HUES64 (cell line): ENCODE data around the gene METTL27.

Experiments used
- H3K27ac ChIP-seq: 2 replicates; pipeline ENCODE4 v1.7.0; 2013; ENCODE audit warnings: low read depth, low read length, inconsistent platforms
- H3K27me3 ChIP-seq: 2 replicates; pipeline ENCODE4 v1.6.1; 2013; ENCODE audit warnings: mild to moderate bottlenecking, low read length; ENCODE audit not compliant: insufficient read depth
- H3K36me3 ChIP-seq: 2 replicates; pipeline ENCODE4 v1.6.1; 2013; ENCODE audit warnings: mild to moderate bottlenecking, low read length; ENCODE audit not compliant: insufficient read depth
- H3K4me1 ChIP-seq: 2 replicates; pipeline ENCODE4 v1.6.1; 2013; ENCODE audit warnings: mild to moderate bottlenecking, low read length, moderate library complexity; ENCODE audit not compliant: insufficient read depth
- H3K4me3 ChIP-seq: 2 replicates; pipeline ENCODE4 v1.5.1; 2013; ENCODE audit warnings: mild to moderate bottlenecking, low read length, moderate library complexity
- H3K9ac ChIP-seq: 2 replicates; pipeline ENCODE4 v1.6.1; 2013; ENCODE audit warnings: mild to moderate bottlenecking, low read depth, low read length
- H3K9me3 ChIP-seq: 2 replicates; pipeline ENCODE4 v1.6.1; 2013; ENCODE audit warnings: low read depth, low read length; ENCODE audit not compliant: insufficient read depth
- WGBS: fragments of 150-250, 120-280 bp; methylation state at CpG from one replicate; pipeline ENCODE4 v1.1.7; 2013; ENCODE audit warnings: missing lambda C conversion rate; 5-methylcytosine and 5-hydroxymethylcytosine counted together

The METTL27 gene

DNA sequence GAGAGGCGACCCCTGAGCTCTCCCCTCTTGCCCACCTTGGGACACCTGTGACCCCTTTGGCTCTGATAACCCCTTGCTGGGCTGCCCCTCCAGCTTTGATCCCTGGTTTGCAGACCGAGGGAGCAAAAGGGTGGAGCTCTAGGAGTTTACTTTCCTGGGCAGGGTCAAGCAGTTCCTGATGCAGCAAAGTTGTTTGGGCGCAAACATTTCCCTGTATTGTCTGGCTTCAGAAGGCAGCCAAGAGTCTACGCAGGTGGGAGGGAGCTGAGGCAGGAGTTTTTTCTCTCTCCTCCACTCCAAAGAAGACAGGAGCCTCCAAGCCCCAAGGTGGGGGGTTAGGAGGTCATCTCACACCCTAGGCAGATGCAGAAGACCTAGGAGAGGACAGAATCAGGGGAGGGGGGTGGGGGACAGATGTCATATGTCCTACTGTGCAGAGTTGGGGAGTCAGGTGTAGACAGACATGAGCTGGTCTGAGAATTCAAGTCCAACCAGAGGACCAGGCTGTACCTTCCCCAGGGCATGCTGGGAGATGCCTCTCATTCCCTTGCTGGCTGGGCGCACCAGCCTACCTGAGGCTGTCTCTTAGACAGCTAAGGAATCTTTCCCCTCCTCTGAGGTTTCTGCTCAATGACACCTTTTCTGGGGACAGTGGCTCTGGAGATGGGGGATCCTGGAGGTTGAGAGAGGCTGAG lies 39.2 kb upstream of the METTL27 start:
- Histone ChIP-seq H3K36me3 (no peaks in the 10 kb centered on the region), H3K4me3 (no peak overlapping the region), H3K27me3 (no peaks in the 10 kb centered on the region), H3K9ac (no peak overlapping the region), H3K4me1 (no peaks in the 10 kb centered on the region), H3K9me3 (no peaks in the 10 kb centered on the region), H3K27ac (no peak overlapping the region)
- 83% methylated on average over 4 of the region's 5 CpGs for WGBS

GRCh38 chr7:73880755-73881328 lies 38.5 kb upstream of the METTL27 start:
- 93% methylated on average over 13 of the region's 13 CpGs for WGBS
- Histone ChIP-seq H3K27ac (no peak overlapping the region), H3K36me3 (no peaks in the 10 kb centered on the region), H3K4me3 (no peak overlapping the region), H3K9me3 (no peaks in the 10 kb centered on the region), H3K27me3 (no peaks in the 10 kb centered on the region), H3K4me1 (no peaks in the 10 kb centered on the region), H3K9ac (no peak overlapping the region)

DNA sequence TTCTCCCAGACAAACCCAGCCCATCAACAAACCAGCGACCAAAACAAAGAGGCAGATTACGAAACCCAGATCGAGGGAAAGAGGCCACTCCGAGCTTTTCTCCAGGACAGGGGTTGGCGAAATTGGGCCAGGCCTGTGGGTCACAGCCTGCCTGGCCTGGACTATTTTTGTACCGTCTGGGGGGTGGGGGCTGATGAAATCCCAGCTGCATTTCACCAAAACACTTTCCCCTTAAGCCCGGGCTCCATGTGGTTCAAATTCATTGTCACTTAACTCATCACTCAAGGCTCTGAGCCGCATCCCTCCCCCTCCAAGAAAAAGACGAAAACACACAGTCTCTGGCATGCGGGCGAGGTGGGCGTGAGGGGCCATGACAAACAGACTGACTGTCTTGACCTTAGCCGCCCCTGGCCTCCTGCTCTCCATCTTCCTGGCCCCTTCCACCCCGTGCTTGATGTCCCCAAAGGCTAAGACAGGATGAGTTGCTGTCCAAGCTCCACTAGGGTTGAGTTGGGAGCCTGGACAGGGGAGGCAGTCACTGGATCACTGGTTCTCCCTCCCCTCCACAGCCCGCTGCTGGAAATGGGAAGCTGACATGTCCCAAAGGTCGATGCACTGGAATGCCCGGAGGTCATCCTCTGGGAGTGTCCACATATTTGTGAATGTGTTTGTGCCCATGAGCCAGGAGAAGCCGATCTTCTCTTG lies 37.8 kb upstream of the METTL27 start:
- H3K27me3 ChIP-seq = no peaks in the 10 kb centered on the region

GRCh38 chr7:73876973-73877372 lies 34.7 kb upstream of the METTL27 start:
- H3K4me3 ChIP-seq = no peak overlapping the region
- 86% methylated on average over 12 of the region's 12 CpGs for WGBS
- H3K4me1 ChIP-seq = no peaks in the 10 kb centered on the region
- no peaks in the 10 kb centered on the region for H3K36me3 ChIP-seq
- no peaks in the 10 kb centered on the region for H3K9me3 ChIP-seq
- no peaks in the 10 kb centered on the region for H3K27me3 ChIP-seq
- no peak overlapping the region for H3K9ac ChIP-seq
- H3K27ac ChIP-seq = no peak overlapping the region

More for the DNA sequence above, 37.8 kb upstream of the METTL27 start:
- 79% methylated on average over 18 of the region's 18 CpGs for WGBS
- Histone ChIP-seq H3K27ac (no peak overlapping the region), H3K4me1 (no peaks in the 10 kb centered on the region), H3K9ac (no peak overlapping the region), H3K9me3 (no peaks in the 10 kb centered on the region), H3K36me3 (no peaks in the 10 kb centered on the region), H3K4me3 (no peak overlapping the region)

DNA sequence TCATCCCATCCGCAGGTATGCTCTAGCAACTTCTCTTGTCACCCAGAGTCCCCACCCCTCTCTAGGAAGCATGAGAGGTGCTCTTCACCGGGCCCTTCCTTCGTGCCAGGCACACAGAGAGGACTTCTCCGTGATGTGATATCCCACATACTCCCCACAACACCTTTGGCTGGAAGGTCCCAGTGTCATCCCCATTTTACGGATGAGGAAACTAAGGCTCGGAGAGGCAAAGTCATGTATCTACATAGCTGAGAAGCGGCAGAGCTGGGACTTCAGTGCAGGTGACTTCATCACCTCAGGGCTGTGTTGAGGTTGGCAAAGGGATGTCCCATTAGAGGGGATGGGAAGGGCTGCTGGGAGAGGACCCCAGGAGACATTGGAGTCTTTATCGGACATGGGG lies 34.0 kb upstream of the METTL27 start:
- Histone ChIP-seq H3K27ac (no peak overlapping the region), H3K4me1 (no peaks in the 10 kb centered on the region), H3K9me3 (no peaks in the 10 kb centered on the region), H3K9ac (no peak overlapping the region), H3K4me3 (no peak overlapping the region), H3K27me3 (no peaks in the 10 kb centered on the region), H3K36me3 (no peaks in the 10 kb centered on the region)
- 93% methylated on average over 8 of the region's 8 CpGs for WGBS

DNA sequence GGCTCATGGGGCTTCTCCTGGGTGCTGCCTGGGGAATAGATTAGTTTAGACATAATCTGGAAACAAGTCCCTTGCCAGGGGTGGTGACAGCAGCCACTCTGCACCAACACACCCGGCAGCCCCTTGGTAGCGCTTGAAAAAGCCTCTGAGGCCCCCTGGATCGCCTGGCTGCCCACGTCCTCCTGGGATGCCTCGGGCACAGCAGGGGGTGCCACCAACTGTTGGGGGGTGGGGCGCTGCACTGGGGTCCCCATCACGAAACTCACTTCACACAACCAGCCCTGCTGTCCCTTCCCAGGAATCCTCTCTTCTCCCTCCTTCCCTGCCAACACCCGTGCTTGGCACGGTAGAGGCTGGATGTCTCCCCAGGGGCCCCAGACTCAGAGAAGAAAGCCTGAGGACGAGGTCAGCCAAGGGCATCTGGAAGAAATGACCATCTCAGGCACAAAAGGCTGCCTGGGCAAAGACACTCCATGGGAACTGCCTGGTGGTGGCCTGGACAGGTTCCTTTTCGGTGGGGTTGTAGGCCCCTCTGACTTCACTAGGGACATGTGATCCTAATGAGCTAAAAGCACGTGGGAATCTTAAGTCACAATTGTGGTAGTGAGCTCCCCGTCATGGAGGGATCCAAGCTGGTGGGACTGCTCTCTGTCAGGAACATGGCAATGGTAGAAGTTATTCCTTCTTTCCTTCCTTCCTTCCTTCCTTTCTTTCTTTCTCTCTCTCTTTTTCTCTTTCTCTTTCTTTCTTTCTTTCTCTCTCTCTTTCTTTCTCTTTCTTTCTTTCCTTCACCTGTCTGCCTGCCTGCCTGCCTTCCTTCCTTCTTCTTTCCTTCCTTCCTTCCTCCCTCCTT lies 30.0 kb upstream of the METTL27 start:
- no peak overlapping the region for H3K9ac ChIP-seq
- H3K27ac ChIP-seq = no peak overlapping the region
- no peak overlapping the region for H3K4me3 ChIP-seq
- no peaks in the 10 kb centered on the region for H3K27me3 ChIP-seq
- 86% methylated on average over 13 of the region's 13 CpGs for WGBS
- H3K36me3 ChIP-seq = no peaks in the 10 kb centered on the region
- peaks cover 12% of the 10 kb centered on the region; the same call in 1 of the 2 replicates for H3K4me1 ChIP-seq
- H3K9me3 ChIP-seq = no peaks in the 10 kb centered on the region

DNA sequence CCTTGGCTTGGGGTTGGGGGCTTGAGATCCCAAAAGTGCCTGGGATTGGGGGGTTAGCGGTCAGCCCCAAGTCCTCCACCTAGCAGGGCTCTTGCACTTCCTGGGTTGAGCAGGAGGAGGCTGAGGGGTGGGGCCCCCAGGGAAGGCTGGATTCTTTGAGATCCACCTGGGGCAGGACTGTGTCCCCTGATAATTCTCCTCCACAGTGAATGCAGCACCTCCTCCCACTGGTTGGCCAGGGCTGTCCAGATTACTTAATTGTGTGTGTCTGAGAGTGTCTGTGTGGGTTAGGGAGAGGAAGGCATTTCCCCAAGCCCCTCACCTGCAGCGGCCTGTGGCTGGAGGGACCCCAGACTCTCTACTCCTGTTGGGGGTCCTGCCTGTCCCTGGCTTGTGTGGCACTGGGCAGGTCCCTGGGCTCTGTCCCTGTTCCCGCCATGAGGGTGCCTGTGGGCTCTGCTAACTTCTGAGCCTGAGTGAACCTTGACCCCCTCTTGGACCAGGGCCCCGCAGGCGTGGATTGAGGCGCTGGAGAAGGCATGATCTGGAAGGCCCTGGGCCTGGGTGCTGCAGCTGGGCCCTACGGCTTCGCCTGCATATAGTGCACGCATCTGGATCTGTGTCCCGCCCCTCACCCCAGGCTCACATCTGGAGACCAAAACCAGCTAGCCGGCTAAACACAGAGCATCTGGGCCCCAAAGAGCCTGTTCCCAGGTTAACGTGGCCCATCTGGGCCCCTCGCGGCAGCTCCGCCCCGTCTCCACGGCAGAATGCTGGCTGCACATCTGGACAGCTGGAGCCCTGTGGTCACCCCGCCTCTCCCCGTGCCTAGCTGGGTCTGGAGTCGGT lies 29.1 kb upstream of the METTL27 start:
- Histone ChIP-seq H3K27ac (no peak overlapping the region), H3K36me3 (no peaks in the 10 kb centered on the region), H3K9ac (no peak overlapping the region), H3K27me3 (no peaks in the 10 kb centered on the region), H3K4me1 (peaks cover 12% of the 10 kb centered on the region; the same call in 1 of the 2 replicates), H3K9me3 (no peaks in the 10 kb centered on the region), H3K4me3 (no peak overlapping the region)
- 89% methylated on average over 20 of the region's 20 CpGs for WGBS

- peaks cover 12% of the 10 kb centered on the region; the same call in 1 of the 2 replicates for H3K4me1 ChIP-seq
- WGBS = 68% methylated on average over 15 of the region's 15 CpGs
- H3K9ac ChIP-seq = no peak overlapping the region; the same call in 1 of the 2 replicates
- H3K9me3 ChIP-seq = no peaks in the 10 kb centered on the region
- H3K36me3 ChIP-seq = no peaks in the 10 kb centered on the region
- no peaks in the 10 kb centered on the region for H3K27me3 ChIP-seq
- H3K4me3 ChIP-seq = no peak overlapping the region
- no peak overlapping the region for H3K27ac ChIP-seq
Observed at GRCh38 chr7:73870041-73870492, 27.8 kb upstream of the METTL27 start.

DNA sequence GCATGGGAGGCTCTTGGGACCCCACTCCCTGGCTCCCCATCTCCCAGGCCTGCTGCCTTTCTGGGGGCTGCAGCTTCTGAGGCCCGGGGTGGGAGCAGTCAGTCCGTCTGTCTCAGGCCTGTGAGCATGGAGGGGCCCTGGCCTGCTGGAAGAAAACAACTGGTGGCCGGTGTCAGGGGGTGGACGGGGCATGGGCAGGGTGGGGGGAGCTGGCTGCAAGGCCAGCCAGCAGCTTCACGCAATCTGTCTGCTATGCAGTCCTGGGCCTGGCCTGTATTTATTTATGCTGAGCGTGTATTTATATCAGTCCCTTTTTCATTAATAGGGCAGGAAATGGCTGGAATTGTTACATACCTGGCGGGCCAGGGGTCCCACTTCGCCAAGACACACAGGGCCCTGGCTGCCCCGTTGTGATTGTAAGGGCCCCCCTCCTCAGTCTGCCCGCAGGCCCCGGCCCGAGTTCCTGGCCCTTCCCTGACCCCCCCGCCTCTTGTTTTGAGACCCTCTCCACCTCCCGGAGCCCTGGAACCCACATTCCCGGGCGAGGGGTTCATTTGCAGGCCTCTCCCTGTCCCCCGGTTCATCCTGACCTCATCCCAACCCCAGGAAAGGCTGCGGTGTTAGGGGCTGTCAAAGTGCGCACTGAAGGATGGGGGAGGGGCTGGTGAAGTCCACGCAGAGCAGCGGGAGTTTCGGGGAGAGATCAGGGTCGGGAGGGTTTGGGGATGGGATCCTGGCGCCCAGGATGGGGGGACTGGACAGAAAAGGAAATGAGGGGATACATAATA lies 26.9 kb upstream of the METTL27 start:
- Histone ChIP-seq H3K36me3 (no peaks in the 10 kb centered on the region), H3K9me3 (no peaks in the 10 kb centered on the region), H3K4me3 (no peak overlapping the region), H3K9ac (no peak overlapping the region), H3K27ac (no peak overlapping the region), H3K4me1 (peaks cover 12% of the 10 kb centered on the region; the same call in 1 of the 2 replicates), H3K27me3 (no peaks in the 10 kb centered on the region)
- 75% methylated on average over 23 of the region's 24 CpGs for WGBS

DNA sequence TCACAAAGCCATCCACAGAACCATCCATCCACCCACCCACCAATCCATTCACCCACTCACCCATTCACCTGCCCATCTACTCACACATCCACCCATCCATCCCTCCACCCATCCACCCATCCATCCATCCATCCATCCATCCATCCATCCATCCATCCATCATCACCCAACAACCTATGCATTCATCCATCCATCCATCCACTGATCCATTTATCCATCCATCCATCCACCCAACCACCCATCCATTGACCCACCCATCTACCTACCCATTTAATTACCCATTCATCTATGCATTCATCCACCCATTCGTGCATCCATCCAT lies 24.1 kb upstream of the METTL27 start:
- Histone ChIP-seq H3K9me3 (no peaks in the 10 kb centered on the region), H3K36me3 (no peaks in the 10 kb centered on the region), H3K4me3 (no peak overlapping the region), H3K27me3 (no peaks in the 10 kb centered on the region), H3K27ac (no peak overlapping the region), H3K9ac (no peak overlapping the region), H3K4me1 (peaks cover 12% of the 10 kb centered on the region; the same call in 1 of the 2 replicates)
- 86% methylated on average over 1 of the region's 1 CpG for WGBS
